Posterior cingulate gyrus (tissue), 11 donors: Measurements from ENCODE around the gene LSM4.

Experiments
- DNase-seq, 10 donors: peaks; one replicate each; pipeline versions ENCODE4 v3.0.0 to v3.0.0-alpha.2; 2020 to 2021; ENCODE audit warnings: mixed read lengths in 3 of 10
- intact Hi-C: fragments of 100-400 bp; cut with DNase I; formaldehyde crosslinking; loops from one replicate; pipeline ENCODE4 v1.15.1; 2023

Gene LSM4

DNA sequence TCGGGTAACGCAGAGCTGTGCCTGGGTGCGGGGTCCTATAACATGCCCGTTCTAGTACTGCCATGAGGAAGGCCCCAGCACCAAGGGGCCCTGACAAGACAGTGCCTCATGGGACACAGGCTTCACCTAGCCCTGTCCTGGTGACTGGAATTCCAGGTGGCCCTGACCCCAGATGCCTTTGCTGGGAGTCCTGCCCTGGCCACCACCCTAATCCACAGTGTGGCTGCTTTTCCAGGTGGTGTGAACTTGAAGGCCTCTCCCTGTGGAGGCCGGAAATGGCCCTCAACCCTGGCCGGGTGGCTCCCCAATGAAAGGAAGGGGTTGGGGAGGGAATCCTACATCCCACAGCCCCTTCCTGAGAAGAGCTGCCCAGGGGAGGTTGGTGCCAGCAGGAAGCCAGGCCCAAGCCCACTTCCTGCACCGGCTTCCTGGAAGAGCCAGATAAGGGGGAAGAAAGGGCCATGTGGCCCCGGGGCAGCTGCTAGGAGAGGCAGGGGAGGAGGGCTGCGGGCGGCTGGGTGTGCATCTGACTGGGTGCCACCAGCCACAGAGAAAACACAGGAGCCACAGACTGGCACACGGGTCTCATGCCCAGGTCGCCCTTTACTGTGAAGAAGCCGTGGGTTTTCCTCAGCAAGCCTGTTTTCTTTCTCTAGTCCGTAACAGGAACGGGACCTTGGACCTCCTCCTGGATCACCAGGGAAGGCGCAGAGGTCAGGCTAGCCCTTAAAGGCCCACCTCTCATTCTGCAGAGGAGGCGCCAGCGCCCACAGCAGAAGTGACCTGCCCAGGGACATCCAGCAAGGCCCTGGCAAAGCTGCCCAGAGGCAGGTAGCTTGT, 4.7 kb downstream of the LSM4 start:
- DNase-seq, result no peak
- intact Hi-C loops, result no loop called here

DNA sequence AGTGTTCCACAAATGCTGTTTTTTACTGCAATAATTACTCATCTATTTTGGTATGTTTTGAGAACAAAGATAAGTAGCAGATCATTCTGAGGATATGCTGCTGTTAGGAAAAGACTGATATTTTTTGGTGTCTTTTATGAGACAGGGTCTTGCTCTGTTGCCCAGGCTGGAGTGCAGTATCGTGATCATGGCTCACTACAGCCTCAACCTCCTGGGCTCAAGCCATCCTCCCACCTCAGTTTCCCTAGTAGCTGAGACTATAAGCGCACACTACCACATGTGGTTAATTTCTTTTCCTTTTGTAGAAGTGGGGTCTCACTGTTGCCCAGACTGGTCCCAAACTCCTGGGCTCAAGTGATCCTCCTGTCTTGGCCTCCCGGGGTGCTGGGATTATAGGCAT, 9.5 kb downstream of the LSM4 start:
- intact Hi-C loops, result no loop called here
- no peak for DNase-seq

DNA sequence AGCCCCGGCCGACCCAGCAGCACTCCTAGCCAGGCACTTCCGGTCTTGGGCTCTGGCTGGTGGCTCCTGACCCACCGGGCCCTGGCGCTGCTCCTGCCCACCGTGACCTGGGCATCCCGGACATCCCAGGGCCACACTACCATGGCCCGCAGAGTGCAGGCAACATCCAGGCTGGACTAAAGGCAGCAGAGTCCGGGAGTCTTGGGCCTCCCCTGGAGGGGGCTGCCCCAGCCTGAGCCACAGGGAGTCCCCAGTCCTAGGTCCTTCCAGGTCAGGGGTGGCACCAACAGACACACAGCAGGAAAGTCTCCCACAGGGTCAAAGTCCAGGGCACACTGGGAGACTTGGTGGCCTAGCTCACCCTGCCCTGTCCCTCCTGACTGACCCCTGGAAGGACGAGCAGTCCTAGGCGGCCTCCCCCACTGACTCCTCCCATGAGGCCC, 10.8 kb downstream of the LSM4 start:
- intact Hi-C loops, result no loop called here
- peak in 1 of 10 donors; percentile 79 for DNase-seq

DNA sequence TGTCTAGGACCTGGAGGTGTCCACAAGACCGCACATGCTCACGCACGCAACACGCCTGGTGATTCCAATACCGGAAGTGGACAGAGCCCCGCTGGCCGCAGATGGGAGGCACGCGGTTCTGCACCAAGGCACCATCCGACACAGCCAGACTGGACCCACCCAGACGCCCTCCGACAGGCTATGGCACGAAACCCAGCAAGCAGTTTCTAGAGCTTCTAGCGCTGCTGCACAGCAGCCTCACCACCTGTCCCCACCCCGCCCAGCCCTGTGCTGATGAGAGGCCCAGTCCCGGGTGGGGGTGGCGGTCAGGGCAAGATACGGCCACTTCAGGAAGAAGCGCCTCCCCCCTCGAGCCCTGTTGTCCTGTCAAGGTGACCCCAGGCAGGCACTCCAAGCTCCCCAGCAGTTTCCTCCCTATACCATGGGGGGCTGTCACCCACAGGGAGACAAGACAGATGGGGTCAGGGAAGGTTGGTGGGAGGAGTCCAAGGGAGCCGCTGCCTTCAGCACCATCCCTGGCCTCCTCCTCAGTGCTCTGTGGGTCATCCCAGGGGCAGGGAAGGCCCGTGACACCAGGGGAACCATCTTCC, 11.3 kb downstream of the LSM4 start:
- peak in 1 of 10 donors; percentile 79 for DNase-seq
- intact Hi-C loops, result no loop called here

DNA sequence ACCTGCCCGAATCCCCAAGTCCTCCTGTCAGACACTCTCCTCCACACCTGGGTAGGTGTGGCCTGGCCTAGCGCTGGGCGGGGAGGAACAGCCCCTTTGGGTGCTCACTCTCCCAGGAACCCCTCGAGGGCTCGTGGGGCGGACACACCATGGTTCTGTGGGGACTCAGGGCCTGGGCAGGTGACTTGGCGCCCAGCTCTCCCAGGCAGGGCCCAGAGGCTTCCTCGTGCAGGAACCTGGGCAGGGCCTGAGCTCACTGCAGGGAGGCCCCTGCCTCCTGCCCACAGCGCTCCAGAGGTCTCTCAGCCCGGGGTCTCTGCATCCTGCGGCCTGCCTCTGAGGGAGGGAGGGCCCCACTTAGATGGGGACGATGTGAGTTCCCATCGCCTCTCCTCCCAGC, 11.9 kb downstream of the LSM4 start:
- intact Hi-C loops, result no loop called here
- DNase-seq, result no peak

DNA sequence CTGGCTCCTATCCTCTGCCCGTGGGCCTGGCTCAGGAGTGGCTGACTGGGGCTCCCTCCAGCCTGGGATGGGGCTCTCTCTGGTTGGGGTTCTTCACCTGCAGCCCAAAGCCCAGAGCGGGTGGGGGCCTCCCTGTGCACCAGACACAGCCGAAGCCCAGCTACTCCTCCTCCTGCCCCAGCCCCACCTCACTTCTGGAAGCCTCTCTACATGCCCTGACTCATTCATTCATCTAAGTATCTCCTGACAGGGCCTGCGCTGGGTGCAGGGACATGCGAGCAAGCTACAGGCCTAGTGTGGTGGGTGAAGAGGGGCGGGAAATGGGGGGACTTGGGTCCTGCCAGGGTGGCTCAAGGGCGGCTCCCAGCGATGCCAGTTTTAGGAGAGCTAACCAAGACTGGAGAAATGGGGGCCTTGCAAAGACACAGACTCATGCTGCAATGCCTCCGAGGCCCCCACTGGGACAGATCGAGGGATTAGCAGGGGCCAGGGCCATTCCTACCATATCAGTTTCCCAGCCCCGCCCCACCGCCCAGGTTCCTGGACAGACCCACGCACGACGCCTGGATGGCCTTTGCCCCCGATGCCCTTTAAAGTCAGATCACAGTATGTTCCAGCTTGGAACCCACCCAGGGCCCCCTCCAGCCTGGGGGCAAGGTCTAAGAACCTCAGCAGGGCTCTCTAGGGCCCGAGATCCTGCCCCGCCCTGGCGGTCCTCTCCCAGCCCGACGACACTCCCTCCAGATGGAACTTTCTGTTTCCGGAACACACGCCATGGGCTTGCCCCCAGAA, 12.6 kb downstream of the LSM4 start:
- intact Hi-C loops, result no loop called here
- DNase-seq, result peak in 1 of 10 donors; percentile 78

DNA sequence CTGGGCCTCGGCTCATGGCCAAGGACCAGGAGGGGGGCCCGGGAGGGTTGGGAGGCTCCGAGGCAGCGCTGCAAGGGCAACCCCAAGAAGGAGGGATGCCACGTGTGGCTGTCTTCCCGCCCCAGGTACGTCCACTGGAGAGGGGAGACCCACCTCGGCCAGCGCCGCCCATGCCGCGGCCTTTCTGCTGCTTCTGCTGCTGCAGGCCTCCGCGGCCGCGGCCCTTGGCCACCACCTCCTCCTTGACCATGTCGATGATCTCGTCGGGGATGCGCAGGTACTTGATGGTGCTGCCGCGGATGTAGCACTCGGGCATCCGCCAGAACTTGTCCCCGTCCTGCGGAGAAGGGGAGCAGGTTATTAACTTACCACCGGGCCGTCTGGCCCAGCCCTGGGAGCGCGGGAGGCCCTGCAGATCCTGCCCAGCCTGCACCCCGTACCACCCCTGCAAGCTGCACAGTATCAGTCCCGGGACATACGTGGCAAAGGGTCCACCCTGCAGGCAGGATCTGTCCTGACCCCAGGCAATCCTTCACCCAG, 13.3 kb downstream of the LSM4 start:
- intact Hi-C loops, result no loop called here
- DNase-seq, result peak in 1 of 10 donors; percentile 82

DNA sequence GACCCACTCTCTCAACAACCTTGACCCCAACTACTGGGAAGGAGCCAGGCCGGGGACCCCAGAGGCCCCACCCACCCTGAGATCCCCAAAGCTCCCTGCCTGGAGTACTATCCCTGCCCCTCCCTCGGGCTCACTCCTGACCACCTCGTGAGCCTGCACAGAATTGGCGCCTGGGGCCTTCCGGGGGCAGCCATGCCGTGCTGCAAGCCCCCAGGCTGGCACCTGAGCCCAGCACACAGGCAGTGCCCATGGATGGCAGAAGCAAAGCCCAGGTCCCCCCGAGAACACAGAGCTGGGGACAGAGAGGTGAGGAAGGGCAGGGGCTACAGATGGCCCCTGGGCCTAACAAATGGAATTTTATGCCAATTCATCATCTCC, 13.9 kb downstream of the LSM4 start:
- DNase-seq, result no peak
- intact Hi-C loops, result no loop called here

DNA sequence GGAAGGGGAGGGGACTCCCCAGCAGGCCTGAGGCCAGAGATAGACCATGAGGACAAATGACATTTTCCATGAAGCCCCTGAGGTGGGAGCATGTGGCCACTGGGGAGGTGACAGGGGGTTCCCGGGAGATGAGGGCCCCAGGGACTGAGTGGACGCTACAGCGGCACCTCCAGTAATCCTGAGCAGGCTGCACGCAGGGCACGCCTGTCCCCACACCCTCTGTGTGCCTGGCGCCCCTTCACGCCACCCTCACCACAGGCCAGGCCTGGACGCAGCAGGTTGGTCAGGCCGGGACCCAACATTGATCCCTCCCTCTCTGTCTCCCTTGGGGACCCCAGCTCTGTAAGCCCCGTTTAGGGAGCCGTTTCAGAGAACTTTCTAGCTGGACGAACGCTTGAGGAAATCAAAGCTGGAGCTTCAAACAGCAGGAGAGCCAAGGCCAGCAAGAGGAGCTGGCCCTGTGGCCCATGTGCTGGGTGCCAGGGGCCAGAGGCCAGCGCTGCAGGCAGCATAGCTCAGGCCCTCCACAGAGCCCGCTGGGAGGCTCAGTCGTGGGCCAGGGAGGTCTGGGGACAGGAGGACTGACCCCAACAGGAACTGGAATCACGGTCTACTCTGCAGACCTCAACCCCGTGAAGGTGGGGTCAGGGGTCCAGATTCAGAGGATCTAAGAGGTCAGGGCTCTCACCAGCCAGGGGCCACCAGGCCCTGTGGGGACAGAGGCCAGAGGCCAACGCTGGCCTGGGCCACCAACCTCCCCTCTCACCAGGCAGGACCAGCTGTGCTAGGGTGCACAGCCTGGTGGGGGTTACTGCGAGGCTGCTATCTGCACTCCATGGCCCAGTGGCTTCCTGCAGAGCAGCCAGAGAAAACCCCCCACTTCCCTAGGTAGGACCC, 14.6 kb downstream of the LSM4 start:
- peak in 1 of 10 donors; percentile 78 for DNase-seq
- intact Hi-C loops, result no loop called here

DNA sequence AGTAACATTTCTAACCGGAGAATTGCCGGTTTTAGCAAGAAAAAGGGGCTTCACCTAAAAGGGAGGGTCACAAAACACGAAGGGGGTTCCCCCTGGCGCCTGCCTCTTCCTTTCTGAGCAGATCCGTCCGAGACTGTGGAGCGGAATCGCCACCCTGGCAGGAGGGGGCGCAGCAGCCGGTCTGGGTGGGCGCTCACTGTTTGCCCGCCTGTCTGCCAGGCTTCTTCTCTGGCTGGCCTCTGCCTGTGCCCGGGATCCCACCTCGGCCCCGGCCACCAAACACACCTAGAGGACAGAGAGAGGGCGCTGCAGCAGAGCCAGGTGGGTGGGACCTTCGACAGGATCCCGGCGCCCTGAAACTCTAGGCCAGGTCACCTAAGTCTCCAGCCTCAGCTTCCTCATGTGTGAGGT, 15.6 kb downstream of the LSM4 start:
- intact Hi-C loops, result no loop called here
- peak in 2 of 10 donors; percentile 71 to 84 for DNase-seq

DNA sequence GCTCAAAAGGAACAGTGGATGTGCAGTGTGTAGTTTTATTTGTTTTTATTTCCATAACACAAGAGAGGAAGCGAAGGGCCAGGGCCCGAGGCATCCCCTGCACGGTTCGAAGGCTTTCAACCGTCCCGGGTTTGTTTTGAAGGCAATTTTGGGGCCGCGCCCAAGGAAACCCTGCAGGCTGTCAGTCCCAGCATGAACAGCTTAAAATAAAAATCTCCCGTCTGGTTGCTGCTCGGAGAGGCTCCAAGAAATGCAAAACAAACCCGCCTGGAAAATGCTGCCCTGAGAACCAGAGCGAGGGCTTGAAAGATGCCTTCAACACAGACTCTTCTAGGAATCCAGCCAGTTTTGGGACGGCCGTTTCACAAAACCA, 16.0 kb downstream of the LSM4 start:
- DNase-seq, result peak in 7 of 10 donors; percentile 42 to 93 (median 61)
- intact Hi-C loops, result no loop called here

DNA sequence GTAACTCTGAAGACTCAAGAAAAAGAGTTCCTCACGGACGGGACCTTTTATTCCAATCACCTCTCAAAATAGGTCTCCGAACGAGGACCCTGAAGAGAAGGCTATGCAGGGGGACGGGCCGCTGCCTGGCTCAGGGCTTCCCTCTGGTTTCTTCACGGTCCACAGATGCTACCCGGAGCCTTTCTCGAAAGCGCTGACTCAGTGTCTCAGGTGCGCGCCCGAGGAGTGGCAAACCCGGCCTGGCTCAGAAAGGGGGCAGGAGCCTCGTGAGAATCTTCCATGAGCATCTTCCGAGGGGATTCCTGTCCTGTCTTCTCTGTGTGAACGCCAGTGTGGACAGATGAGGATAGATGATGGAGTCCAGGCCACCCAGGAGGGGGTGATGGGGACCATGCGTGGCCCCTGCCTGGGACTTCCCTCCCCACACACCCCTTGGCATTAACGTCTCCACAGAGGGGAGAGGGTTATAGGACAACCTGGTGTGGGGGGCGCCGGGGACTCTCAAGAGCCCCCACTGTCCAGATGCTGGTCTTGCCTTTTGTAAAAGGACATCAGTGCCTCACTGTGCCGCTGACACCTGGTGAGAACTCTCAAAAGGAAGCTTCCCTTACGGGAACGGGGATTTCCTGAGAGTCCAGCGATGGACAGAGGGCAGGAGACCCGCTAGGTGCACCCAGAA, 16.5 kb downstream of the LSM4 start:
- DNase-seq, result peak in 2 of 10 donors; percentile 72 to 81
- intact Hi-C loops, result no loop called here

DNA sequence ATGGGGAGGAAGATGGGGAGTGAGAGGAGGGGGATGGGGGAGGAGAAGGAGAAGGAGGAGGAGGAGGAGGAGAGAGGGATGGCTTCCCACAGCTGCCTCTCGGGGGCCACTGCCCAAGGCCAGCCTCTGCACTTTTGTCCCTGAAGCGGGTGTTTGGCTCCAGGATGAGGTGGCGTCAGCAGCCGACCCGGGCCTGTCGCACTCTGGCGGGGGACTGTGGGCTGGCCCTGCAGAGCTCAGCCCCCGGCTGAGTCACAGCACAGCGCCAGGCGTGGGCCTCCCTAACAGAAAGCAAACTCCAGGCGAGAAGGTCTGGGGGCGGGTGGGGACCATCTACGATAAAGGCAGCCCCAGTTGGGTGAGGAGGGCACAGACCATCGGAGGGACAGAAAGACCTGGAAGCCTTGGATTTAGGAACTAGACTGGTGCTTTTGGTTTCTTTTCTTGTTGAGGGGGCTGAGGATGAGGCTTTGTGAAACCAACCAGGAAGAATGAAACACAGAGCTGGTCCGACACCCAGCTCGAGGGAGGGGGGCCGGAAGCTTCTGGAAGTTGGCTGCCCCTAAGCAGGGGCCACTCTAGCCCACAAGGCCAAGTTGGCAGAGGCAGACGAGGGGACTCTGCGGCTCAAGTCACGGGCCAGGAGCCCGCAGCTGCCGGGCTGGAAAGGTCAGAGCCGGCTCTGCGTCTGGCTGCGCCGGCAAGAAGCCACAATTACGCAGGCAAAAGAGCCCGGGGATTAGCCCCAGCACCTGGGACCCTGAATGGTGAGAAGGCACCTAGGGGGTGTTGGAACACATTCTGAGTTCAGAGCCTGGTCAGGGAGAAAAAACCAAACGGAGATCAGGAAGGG, 18.2 kb downstream of the LSM4 start:
- intact Hi-C loops, result no loop called here
- DNase-seq, result peak; percentile 62 to 98 (median 78)

DNA sequence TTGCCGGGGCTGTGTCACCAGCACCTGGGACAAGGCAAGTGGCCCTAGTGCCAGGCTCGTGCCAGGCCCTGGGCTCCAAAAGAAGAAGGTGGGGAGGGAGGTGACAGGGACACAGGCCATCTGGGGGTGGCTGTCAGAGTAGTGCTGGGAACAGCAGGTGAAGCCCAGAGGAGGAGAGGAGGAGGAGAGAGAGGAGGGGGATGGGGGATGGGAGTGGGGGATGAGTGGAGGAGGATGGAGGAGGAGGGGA, 18.7 kb downstream of the LSM4 start:
- peak in 2 of 10 donors; percentile 34 to 83 for DNase-seq
- intact Hi-C loops, result no loop called here

DNA sequence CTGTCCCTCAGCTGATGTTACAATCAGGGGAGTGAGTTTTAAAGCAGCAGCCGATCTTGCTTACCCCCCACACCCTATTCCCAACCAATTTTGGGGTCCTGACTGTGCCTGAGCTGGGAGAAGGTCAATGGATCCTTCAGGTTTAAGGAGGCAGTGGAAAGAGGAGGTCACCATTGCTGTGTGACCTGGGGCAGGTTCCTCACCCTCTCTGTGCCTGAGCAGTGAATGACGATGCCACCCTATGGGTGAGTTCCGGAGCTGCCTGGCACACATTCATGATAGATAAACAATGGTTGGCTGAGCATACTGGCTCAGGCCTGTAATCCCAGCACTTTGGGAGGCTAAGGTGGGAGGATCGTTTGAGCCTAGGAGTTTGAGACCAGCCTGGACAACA, 21.2 kb downstream of the LSM4 start:
- DNase-seq, result no peak
- intact Hi-C loops, result no loop called here

DNA sequence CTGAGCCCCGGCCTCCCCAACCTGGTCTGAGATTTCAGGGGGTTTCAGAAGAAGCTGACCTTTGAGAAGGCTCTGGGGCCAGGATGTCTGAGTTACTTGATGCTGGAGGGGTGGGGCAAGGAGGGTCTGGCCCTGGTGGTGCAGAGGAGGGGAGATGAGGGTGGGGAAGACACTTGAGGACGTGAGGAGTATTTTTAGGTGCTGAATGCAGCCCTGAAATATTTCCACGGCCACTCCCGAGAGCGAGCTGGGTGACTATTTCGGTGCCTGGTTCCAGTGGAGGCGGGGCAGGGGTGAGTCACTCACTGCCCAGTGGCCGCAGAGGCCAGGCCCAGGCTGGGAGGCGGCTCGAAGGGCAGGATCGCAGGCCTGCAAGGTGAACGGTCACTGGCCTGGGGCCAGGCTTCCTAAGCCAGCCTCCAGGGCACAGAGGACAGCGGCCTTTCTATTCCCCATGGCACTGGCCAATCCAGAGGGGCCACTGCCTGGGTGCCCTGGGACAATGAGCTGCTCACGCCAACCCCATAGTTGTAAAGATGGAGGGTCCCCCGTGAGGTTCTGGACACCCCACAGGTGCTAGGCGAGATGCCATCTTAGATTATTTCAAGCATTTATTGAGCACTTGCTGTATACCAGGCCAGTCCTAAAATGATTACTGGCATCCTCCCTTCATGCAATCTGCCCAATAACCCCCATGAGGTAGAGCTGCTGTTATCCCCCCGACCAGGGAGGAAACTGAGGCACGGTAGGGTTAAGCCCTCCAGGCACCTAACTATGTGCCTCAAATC, 21.8 kb downstream of the LSM4 start:
- intact Hi-C loops, result no loop called here
- DNase-seq, result peak in 2 of 10 donors; percentile 69 to 76

DNA sequence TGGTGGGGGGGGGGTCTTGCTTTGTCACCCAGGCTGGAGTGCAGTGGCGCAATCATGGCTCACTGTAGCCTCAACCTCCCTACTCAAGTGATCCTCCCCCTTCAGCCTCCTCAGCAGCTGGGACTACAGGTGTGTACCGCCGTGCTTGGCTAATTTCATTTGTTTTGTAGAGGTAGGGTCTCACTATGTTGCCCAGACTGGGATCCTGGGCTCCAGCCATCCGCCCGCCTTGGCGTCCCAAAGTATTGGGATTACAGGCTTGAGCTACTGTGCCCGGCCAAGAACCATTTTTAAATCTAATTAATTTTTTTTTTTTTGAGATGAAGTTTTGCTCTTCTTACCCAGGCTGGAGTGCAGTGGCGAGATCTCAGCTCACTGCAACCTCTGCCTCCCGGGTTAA, 23.2 kb downstream of the LSM4 start:
- intact Hi-C loops, result no loop called here
- no peak for DNase-seq

DNA sequence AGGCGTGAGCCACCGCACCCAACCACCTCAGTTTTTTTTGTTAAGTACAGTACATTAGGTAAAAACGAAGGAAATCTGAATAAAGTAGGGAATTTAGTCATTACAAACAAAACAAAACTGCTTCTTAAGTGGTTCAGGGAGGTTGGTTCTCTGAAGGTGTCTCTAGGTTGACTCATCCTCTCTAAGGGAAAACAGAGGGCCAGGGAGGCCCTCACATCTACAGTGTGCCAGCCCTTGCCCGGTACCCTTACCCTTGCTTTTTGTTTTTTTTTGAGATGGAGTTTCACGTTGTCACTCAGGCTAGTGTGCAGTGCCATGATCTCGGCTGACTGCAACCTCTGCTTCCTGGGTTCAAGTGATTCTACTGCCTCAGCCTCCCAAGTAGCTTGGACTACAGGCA, 24.3 kb downstream of the LSM4 start:
- DNase-seq, result no peak
- intact Hi-C loops, result no loop called here
